SU-DHL-6 (cell line): ENCODE data around the gene GRB10.

ENCODE experiments used
- H2AFZ ChIP-seq: fragments of 200-600 bp; sonication (generic); 2 replicates; pipeline ENCODE4 v1.6.1; 2014; ENCODE audit warnings: low read depth, mild to moderate bottlenecking, moderate library complexity, mixed read lengths, antibody characterized with exemption, low read length; ENCODE audit not compliant: severe bottlenecking
- H3F3A ChIP-seq: fragments of 200-600 bp; shearing (Covaris generic); 2 replicates; pipeline ENCODE4 v1.6.0; 2016; ENCODE audit warnings: antibody characterized with exemption, mild to moderate bottlenecking; ENCODE audit not compliant: insufficient read depth
- H3K27ac ChIP-seq: fragments of 200-600 bp; sonication (generic); 2 replicates; pipeline ENCODE4 v1.5.1; 2016; ENCODE audit warnings: low read depth, mild to moderate bottlenecking, low read length, moderate library complexity, mixed read lengths
- H3K27me3 ChIP-seq: fragments of 200-600 bp; sonication (generic), shearing (Covaris generic); 2 replicates; pipeline ENCODE4 v1.6.0; 2014; ENCODE audit warnings: mild to moderate bottlenecking, low read length
- H3K36me3 ChIP-seq: fragments of 200-600 bp; sonication (generic); 2 replicates; pipeline ENCODE4 v1.6.1; 2014; ENCODE audit warnings: mild to moderate bottlenecking, low read length, mixed read lengths
- H3K4me2 ChIP-seq: fragments of 300-600, 200-600 bp; shearing (Covaris generic), sonication (generic); 2 replicates; pipeline ENCODE4 v1.6.0; 2014; ENCODE audit warnings: low read length, low read depth, mild to moderate bottlenecking; ENCODE audit not compliant: poor library complexity, severe bottlenecking
- H3K4me3 ChIP-seq: fragments of 200-600 bp; sonication (generic); 2 replicates; pipeline ENCODE4 v1.5.1; 2014; ENCODE audit warnings: antibody characterized with exemption, low read length, mild to moderate bottlenecking, mixed read lengths; ENCODE audit not compliant: insufficient read depth, poor library complexity, severe bottlenecking
- H3K79me2 ChIP-seq: fragments of 200-600 bp; sonication (generic); 2 replicates; pipeline ENCODE4 v1.6.1; 2014; ENCODE audit warnings: mild to moderate bottlenecking, low read length, moderate library complexity; ENCODE audit not compliant: insufficient read depth
- H3K9ac ChIP-seq: fragments of 200-600 bp; sonication (generic); 2 replicates; pipeline ENCODE4 v1.7.0; 2014; ENCODE audit warnings: mild to moderate bottlenecking, low read length
- H3K9me2 ChIP-seq: fragments of 200-600 bp; sonication (generic); replicated peaks from 2 replicates; pipeline ENCODE4 v1.6.1; 2014; ENCODE audit warnings: low read length; ENCODE audit not compliant: insufficient read depth
- H3K9me3 ChIP-seq: fragments of 200-600 bp; sonication (generic); 2 replicates; pipeline ENCODE4 v1.6.1; 2014; ENCODE audit warnings: low read length, mixed read lengths; ENCODE audit not compliant: insufficient read depth
- H4K20me1 ChIP-seq: fragments of 200-600 bp; sonication (generic); 2 replicates; pipeline ENCODE4 v1.6.1; 2014; ENCODE audit warnings: low read depth, mild to moderate bottlenecking, antibody characterized with exemption, low read length, moderate library complexity, mixed read lengths
- CTCF ChIP-seq: fragments of 200-600 bp; sonication (generic); IDR thresholded peaks from one replicate; pipeline ENCODE4 v1.5.1; 2017; ENCODE audit warnings: antibody characterized with exemption, mild to moderate bottlenecking, low read length, moderate library complexity; ENCODE audit not compliant: insufficient read depth, poor library complexity, severe bottlenecking
- EZH2phosphoT487 ChIP-seq: fragments of 200-600 bp; sonication (generic), shearing (Covaris generic); conservative IDR thresholded peaks from 2 replicates; pipeline ENCODE4 v1.6.1; 2018; ENCODE audit warnings: mild to moderate bottlenecking, antibody characterized with exemption, low read length, moderate library complexity, mixed read lengths

Gene GRB10

GRCh38 chr7:50799873-50800272, 17.2 kb upstream of the GRB10 start:
- H3K27me3 ChIP-seq: no peaks in the 10 kb centered on the region
- no peaks in the 10 kb centered on the region for H3K79me2 ChIP-seq
- H3K36me3 ChIP-seq: no peaks in the 10 kb centered on the region
- H3K9ac ChIP-seq: no peak overlapping the region
- H3K4me2 ChIP-seq: no peak overlapping the region
- H3K4me3 ChIP-seq: no peak overlapping the region
- H3F3A ChIP-seq: no peaks in the 10 kb centered on the region
- H3K9me2 ChIP-seq: no peaks in the 10 kb centered on the region
- H3K27ac ChIP-seq: no peak overlapping the region
- no peaks in the 10 kb centered on the region for H4K20me1 ChIP-seq
- no peaks in the 10 kb centered on the region for H3K9me3 ChIP-seq
- TF ChIP-seq EZH2phosphoT487: no peak
- no peak overlapping the region for H2AFZ ChIP-seq

- Histone ChIP-seq H2AFZ (no peak overlapping the region), H3K27ac (no peak overlapping the region), H3K27me3 (no peaks in the 10 kb centered on the region), H3K4me2 (no peak overlapping the region), H3K79me2 (no peaks in the 10 kb centered on the region), H3K9ac (no peak overlapping the region), H3K9me2 (no peaks in the 10 kb centered on the region), H4K20me1 (no peaks in the 10 kb centered on the region), H3K9me3 (no peaks in the 10 kb centered on the region), H3F3A (no peaks in the 10 kb centered on the region), H3K4me3 (no peak overlapping the region), H3K36me3 (no peaks in the 10 kb centered on the region)
- no peak for TF ChIP-seq EZH2phosphoT487
- no peak for TF ChIP-seq CTCF
These were observed 15.4 kb upstream of the GRB10 start for GRCh38 chr7:50798126-50798525.

- Histone ChIP-seq H2AFZ (no peak overlapping the region), H3K36me3 (no peaks in the 10 kb centered on the region), H3K4me3 (no peak overlapping the region), H3K79me2 (no peaks in the 10 kb centered on the region), H3K9me2 (no peaks in the 10 kb centered on the region), H3K4me2 (no peak overlapping the region), H3K27me3 (no peaks in the 10 kb centered on the region), H3K9me3 (no peaks in the 10 kb centered on the region), H3F3A (no peaks in the 10 kb centered on the region), H3K9ac (no peak overlapping the region), H4K20me1 (no peaks in the 10 kb centered on the region), H3K27ac (no peak overlapping the region)
- TF ChIP-seq CTCF (no peak), EZH2phosphoT487 (no peak)
These were observed 13.1 kb upstream of the GRB10 start for GRCh38 chr7:50795831-50796230.

GRCh38 chr7:50795253-50795652, 12.6 kb upstream of the GRB10 start:
- H3F3A ChIP-seq: no peaks in the 10 kb centered on the region
- TF ChIP-seq EZH2phosphoT487: no peak
- no peak for TF ChIP-seq CTCF
- H3K9ac ChIP-seq: no peak overlapping the region
- no peak overlapping the region for H3K4me2 ChIP-seq
- no peak overlapping the region for H3K4me3 ChIP-seq
- no peaks in the 10 kb centered on the region for H3K36me3 ChIP-seq
- H2AFZ ChIP-seq: no peak overlapping the region
- H3K27me3 ChIP-seq: no peaks in the 10 kb centered on the region
- no peaks in the 10 kb centered on the region for H3K79me2 ChIP-seq
- H3K9me2 ChIP-seq: no peaks in the 10 kb centered on the region
- H3K27ac ChIP-seq: no peak overlapping the region
- H3K9me3 ChIP-seq: no peaks in the 10 kb centered on the region
- H4K20me1 ChIP-seq: no peaks in the 10 kb centered on the region
